ENCODE data around the gene DLAT.
"Not testable (repeated sequence)": the region's sequence is repeated elsewhere in the genome, so short reads cannot be mapped to it uniquely, and the experiment has no call there.

DLAT gene

DNA sequence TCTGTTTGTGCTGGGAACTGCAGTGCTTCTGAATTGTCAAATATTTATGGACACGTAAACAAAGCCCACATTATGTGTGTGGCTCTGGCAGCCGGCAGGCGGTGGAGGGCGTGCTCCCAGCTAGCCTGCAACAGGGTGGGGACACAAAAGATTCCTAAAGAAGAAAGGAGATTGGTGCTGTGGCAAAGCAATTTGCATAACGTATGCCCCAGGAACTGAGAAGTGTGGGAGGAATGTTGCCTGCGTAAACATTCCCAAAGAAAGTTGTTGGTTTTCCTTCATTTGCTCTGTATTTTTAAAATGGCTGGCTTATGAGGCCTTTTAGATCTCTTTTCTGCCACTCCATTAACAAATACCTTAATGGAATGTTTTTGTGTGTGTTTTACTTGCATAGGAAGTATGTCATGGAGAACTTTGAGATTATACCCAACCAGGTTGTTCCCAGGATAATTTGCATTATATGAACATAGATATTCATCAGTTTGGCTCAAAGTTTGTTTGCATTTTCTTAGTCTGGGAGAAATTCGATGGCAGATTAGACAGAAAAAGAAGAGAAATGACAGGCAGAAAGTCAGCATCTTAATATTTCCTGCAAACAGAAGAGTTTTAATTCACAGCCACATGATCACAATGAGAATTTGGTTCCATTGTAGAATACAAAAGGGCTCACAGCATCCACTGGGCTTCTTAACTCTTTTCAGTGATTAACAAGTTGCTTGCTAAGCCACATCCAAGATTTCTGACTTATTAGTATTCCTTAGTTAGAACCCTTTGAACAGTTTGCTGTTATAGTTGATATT lies 41.8 kb upstream of the DLAT start:
- Histone ChIP-seq H3K9me3 (ENCODE audit: control insufficient read depth, insufficient read depth, low read depth, low read length) (no peaks in the 10 kb centered on the region), H3K27me3 (ENCODE audit: control insufficient read depth, insufficient read depth, low read length) (no peaks in the 10 kb centered on the region), H3K36me3 (ENCODE audit: control insufficient read depth, insufficient read depth, low read length) (peaks cover 14% of the 10 kb centered on the region), H3K4me3 (ENCODE audit: low read depth, low read length) (peak overlapping the region; percentile 44), H3K9ac (ENCODE audit: low read length) (peak overlapping the region; percentile 20), H3K4me1 (ENCODE audit: control insufficient read depth, insufficient read depth, low read length) (peaks cover 38% of the 10 kb centered on the region), H3K27ac (ENCODE audit: low read depth, low read length) (peak overlapping the region; percentile 77)

DNA sequence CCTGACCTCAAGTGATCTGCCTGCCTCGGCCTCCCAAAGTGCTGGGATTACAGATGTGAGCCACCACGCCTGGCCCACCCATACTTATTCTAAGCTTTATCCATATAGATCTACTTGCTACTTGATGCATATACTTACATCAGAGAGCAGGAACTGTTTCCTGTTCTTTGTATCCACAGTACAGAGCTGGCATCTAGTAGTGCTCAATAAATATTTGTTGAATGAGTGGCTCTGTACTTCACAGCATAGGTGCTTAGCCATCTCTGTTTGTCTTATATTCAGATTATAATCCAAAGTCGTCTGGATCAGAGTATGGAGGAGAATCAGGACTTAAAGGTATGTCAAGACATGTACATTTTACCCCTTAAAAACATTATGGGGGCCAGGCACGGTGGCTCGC lies 38.6 kb upstream of the DLAT start:
- Histone ChIP-seq H3K9ac (ENCODE audit: low read length) (no peak overlapping the region), H3K9me3 (ENCODE audit: control insufficient read depth, insufficient read depth, low read depth, low read length) (no peaks in the 10 kb centered on the region), H3K27ac (ENCODE audit: low read depth, low read length) (no peak overlapping the region), H3K4me1 (ENCODE audit: control insufficient read depth, insufficient read depth, low read length) (peaks cover 28% of the 10 kb centered on the region), H3K27me3 (ENCODE audit: control insufficient read depth, insufficient read depth, low read length) (no peaks in the 10 kb centered on the region), H3K36me3 (ENCODE audit: control insufficient read depth, insufficient read depth, low read length) (peaks cover 27% of the 10 kb centered on the region), H3K4me3 (ENCODE audit: low read depth, low read length) (no peak overlapping the region)

DNA sequence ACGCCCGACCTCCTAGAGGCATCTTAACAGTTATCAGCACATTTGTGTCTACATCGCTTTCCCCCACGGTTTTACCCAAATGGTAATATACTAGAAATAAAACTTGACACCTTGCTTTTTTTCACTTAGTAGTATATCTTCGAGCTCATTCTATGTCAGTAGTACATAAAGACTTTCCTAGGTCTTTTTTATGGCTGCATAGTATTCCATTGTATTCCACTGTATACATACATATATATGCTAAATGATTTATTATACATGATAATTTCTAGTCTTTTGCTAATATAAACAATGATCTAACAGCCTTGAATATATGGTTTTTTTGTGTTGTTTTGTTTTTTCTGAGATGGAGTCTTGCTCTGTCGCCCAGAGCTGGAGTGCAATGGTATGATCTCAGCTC lies 34.8 kb upstream of the DLAT start:
- Histone ChIP-seq H3K9ac (ENCODE audit: low read length) (no peak overlapping the region), H3K4me3 (ENCODE audit: low read depth, low read length) (no peak overlapping the region), H3K36me3 (ENCODE audit: control insufficient read depth, insufficient read depth, low read length) (peaks cover 50% of the 10 kb centered on the region), H3K4me1 (ENCODE audit: control insufficient read depth, insufficient read depth, low read length) (no peaks in the 10 kb centered on the region), H3K9me3 (ENCODE audit: control insufficient read depth, insufficient read depth, low read depth, low read length) (no peaks in the 10 kb centered on the region), H3K27me3 (ENCODE audit: control insufficient read depth, insufficient read depth, low read length) (no peaks in the 10 kb centered on the region), H3K27ac (ENCODE audit: low read depth, low read length) (no peak overlapping the region)

DNA sequence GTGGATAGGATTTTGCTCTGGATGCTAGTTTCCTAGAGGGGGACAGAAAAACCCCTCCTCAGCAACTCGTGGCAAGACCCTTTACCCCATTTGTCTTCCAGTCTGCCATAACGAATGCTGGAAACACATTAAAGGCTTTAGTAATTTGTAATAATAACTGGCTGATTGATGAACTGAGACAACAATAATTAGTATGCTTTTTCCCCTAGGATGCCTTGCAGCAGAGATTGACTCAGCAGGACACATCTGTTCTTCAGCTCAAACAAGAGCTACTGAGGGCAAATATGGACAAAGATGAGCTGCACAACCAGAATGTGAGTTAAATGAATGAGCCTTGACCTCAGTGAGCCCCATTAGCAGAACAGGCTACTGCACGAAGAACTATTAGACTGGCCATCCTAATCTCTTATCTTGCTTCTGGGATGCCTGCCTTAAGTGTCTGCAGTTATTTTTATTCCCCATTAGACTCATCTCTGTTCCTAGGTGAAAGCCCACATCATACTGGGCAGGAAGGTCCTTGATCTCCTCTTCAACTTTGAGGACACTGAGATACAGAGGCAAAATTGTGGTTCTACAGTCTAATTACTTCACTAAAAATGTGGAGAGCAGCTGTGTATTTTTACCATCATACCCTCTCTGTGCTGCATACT lies 32.9 kb upstream of the DLAT start:
- no peaks in the 10 kb centered on the region for H3K4me1 ChIP-seq (ENCODE audit: control insufficient read depth, insufficient read depth, low read length)
- no peak overlapping the region for H3K27ac ChIP-seq (ENCODE audit: low read depth, low read length)
- no peaks in the 10 kb centered on the region for H3K27me3 ChIP-seq (ENCODE audit: control insufficient read depth, insufficient read depth, low read length)
- H3K9ac ChIP-seq (ENCODE audit: low read length) = no peak overlapping the region
- no peaks in the 10 kb centered on the region for H3K9me3 ChIP-seq (ENCODE audit: control insufficient read depth, insufficient read depth, low read depth, low read length)
- no peak overlapping the region for H3K4me3 ChIP-seq (ENCODE audit: low read depth, low read length)
- peaks cover 53% of the 10 kb centered on the region for H3K36me3 ChIP-seq (ENCODE audit: control insufficient read depth, insufficient read depth, low read length)

- Histone ChIP-seq H3K27ac (ENCODE audit: low read depth, low read length) (no peak overlapping the region), H3K4me3 (ENCODE audit: low read depth, low read length) (no peak overlapping the region), H3K27me3 (ENCODE audit: control insufficient read depth, insufficient read depth, low read length) (no peaks in the 10 kb centered on the region), H3K4me1 (ENCODE audit: control insufficient read depth, insufficient read depth, low read length) (no peaks in the 10 kb centered on the region), H3K36me3 (ENCODE audit: control insufficient read depth, insufficient read depth, low read length) (peaks cover 45% of the 10 kb centered on the region), H3K9ac (ENCODE audit: low read length) (no peak overlapping the region), H3K9me3 (ENCODE audit: control insufficient read depth, insufficient read depth, low read depth, low read length) (no peaks in the 10 kb centered on the region)
Measured at GRCh38 chr11:111996129-111996528, 29.1 kb upstream of the DLAT start.

DNA sequence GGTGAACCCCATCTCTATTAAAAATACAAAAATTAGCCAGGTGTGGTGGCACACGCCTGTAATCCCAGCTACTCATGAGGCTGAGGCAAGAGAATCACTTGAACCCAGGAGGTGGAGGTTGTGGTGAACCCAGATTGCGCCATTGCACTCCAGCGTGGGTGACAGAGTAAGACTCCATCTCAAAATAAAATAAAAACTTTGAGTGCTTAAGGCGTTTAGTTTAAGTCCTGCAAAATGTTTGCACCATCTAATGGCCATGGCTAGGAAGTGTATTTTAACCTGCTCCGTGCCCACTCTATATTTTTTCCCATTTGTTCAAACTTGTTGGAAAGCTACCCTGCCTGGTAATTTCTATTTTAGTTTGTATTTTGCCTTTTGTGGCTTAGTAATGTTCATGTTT lies 28.5 kb upstream of the DLAT start:
- H3K27me3 ChIP-seq (ENCODE audit: control insufficient read depth, insufficient read depth, low read length); H3K4me1 ChIP-seq (ENCODE audit: control insufficient read depth, insufficient read depth, low read length); H3K4me3 ChIP-seq (ENCODE audit: low read depth, low read length); H3K27ac ChIP-seq (ENCODE audit: low read depth, low read length); H3K9me3 ChIP-seq (ENCODE audit: control insufficient read depth, insufficient read depth, low read depth, low read length); H3K9ac ChIP-seq (ENCODE audit: low read length): not testable (repeated sequence)
- H3K36me3 ChIP-seq (ENCODE audit: control insufficient read depth, insufficient read depth, low read length) = peaks cover 48% of the 10 kb centered on the region

- Histone ChIP-seq H3K9ac (ENCODE audit: low read length) (no peak overlapping the region), H3K27me3 (ENCODE audit: control insufficient read depth, insufficient read depth, low read length) (no peaks in the 10 kb centered on the region), H3K4me3 (ENCODE audit: low read depth, low read length) (no peak overlapping the region), H3K4me1 (ENCODE audit: control insufficient read depth, insufficient read depth, low read length) (no peaks in the 10 kb centered on the region), H3K9me3 (ENCODE audit: control insufficient read depth, insufficient read depth, low read depth, low read length) (no peaks in the 10 kb centered on the region), H3K27ac (ENCODE audit: low read depth, low read length) (no peak overlapping the region), H3K36me3 (ENCODE audit: control insufficient read depth, insufficient read depth, low read length) (peaks cover 27% of the 10 kb centered on the region)
Measured at GRCh38 chr11:111999111-111999510, 26.1 kb upstream of the DLAT start.

GRCh38 chr11:112000703-112001102 lies 24.5 kb upstream of the DLAT start:
- Histone ChIP-seq H3K4me1 (ENCODE audit: control insufficient read depth, insufficient read depth, low read length) (no peaks in the 10 kb centered on the region), H3K27ac (ENCODE audit: low read depth, low read length) (no peak overlapping the region), H3K36me3 (ENCODE audit: control insufficient read depth, insufficient read depth, low read length) (peaks cover 26% of the 10 kb centered on the region), H3K9ac (ENCODE audit: low read length) (no peak overlapping the region), H3K27me3 (ENCODE audit: control insufficient read depth, insufficient read depth, low read length) (no peaks in the 10 kb centered on the region), H3K9me3 (ENCODE audit: control insufficient read depth, insufficient read depth, low read depth, low read length) (peaks cover 5% of the 10 kb centered on the region; the same call in 1 of the 2 replicates), H3K4me3 (ENCODE audit: low read depth, low read length) (no peak overlapping the region)

GRCh38 chr11:112002491-112003216 lies 22.6 kb upstream of the DLAT start:
- H3K4me1 ChIP-seq (ENCODE audit: control insufficient read depth, insufficient read depth, low read length) = no peaks in the 10 kb centered on the region
- no peak overlapping the region for H3K9ac ChIP-seq (ENCODE audit: low read length)
- no peaks in the 10 kb centered on the region for H3K27me3 ChIP-seq (ENCODE audit: control insufficient read depth, insufficient read depth, low read length)
- H3K27ac ChIP-seq (ENCODE audit: low read depth, low read length) = no peak overlapping the region
- H3K9me3 ChIP-seq (ENCODE audit: control insufficient read depth, insufficient read depth, low read depth, low read length) = peaks cover 16% of the 10 kb centered on the region
- peaks cover 20% of the 10 kb centered on the region for H3K36me3 ChIP-seq (ENCODE audit: control insufficient read depth, insufficient read depth, low read length)
- H3K4me3 ChIP-seq (ENCODE audit: low read depth, low read length) = no peak overlapping the region

DNA sequence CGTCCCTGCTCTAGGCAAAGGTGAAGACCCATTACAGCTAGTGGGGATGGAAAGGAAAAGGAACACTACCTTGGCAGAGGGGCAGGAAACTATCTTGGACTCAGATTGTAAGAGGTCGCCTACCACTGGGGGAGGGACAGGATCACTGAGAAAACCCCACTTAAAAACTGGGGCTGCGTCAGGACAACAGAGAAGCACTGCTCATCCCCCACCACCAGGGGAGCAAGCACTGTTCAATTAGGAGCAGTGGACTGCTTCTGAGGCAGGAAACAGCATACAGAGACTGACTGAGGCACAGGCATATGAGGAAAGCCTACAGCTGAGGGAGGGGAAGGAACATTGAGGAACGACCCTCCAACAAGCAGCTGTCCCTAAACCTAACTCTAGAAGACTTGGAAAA lies 20.8 kb upstream of the DLAT start:
- H3K9me3 ChIP-seq (ENCODE audit: control insufficient read depth, insufficient read depth, low read depth, low read length) = peaks cover 16% of the 10 kb centered on the region
- H3K36me3 ChIP-seq (ENCODE audit: control insufficient read depth, insufficient read depth, low read length) = peaks cover 20% of the 10 kb centered on the region
- no peak overlapping the region for H3K4me3 ChIP-seq (ENCODE audit: low read depth, low read length)
- no peaks in the 10 kb centered on the region for H3K27me3 ChIP-seq (ENCODE audit: control insufficient read depth, insufficient read depth, low read length)
- no peak overlapping the region for H3K27ac ChIP-seq (ENCODE audit: low read depth, low read length)
- H3K9ac ChIP-seq (ENCODE audit: low read length) = no peak overlapping the region
- no peaks in the 10 kb centered on the region for H3K4me1 ChIP-seq (ENCODE audit: control insufficient read depth, insufficient read depth, low read length)

All from HUES6 (cell line).